ENCODE data around the gene ZG16B.

Gene ZG16B

GRCh38 chr16:2827374-2827791 is 2.7 kb upstream of the ZG16B start:
- TF ChIP-seq RARB (CRISPR knock-in tag; IDR thresholded peaks at IDR 0.05) (no peak), OSR1 (CRISPR knock-in tag; IDR thresholded peaks at IDR 0.05) (no peak)
- no peak for ATAC-seq

DNA sequence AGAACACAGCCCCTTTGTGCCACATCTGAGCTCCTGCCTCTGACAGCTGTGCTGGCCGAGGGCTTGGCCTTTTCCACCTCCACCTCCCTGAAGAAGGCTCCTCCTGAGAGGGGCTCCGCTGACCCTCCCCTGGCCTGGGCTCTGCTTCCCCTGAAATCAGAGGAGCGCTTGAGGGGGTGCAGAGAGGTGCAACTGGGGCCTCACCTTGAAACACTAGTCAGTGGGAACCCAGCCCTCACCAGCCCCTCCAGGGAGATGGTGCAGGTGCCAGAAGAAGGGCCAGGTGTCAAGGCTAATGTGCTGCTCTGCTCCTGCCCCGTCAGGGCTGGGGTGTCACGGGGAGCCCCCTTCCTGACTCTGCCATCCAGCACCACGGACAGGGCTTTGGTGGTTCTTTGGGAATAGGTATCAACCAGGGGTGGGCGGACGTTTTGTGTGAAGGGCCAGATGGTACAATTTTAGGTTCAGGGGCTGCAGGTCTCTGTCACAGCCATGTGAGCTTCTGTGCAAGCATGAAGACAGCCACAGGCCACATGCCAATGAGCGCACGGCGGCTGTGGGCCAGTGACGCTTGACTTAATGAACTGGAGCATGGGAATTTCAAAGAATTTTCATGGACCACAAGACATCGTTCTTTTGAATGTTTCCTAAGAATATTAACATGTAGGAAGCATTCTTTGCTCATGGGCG is 2.1 kb upstream of the ZG16B start:
- no peak for TF ChIP-seq TOX (CRISPR knock-in tag; IDR thresholded peaks at IDR 0.05; ENCODE audit: borderline replicate concordance)
- TF ChIP-seq, protein P1, sequence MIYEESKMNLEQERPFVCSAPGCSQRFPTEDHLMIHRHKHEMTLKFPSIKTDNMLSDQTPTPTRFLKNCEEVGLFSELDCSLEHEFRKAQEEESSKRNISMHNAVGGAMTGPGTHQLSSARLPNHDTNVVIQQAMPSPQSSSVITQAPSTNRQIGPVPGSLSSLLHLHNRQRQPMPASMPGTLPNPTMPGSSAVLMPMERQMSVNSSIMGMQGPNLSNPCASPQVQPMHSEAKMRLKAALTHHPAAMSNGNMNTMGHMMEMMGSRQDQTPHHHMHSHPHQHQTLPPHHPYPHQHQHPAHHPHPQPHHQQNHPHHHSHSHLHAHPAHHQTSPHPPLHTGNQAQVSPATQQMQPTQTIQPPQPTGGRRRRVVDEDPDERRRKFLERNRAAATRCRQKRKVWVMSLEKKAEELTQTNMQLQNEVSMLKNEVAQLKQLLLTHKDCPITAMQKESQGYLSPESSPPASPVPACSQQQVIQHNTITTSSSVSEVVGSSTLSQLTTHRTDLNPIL (CRISPR knock-in tag; IDR thresholded peaks at IDR 0.05; ENCODE audit: low read depth): no peak
- TF ChIP-seq, protein P2, sequence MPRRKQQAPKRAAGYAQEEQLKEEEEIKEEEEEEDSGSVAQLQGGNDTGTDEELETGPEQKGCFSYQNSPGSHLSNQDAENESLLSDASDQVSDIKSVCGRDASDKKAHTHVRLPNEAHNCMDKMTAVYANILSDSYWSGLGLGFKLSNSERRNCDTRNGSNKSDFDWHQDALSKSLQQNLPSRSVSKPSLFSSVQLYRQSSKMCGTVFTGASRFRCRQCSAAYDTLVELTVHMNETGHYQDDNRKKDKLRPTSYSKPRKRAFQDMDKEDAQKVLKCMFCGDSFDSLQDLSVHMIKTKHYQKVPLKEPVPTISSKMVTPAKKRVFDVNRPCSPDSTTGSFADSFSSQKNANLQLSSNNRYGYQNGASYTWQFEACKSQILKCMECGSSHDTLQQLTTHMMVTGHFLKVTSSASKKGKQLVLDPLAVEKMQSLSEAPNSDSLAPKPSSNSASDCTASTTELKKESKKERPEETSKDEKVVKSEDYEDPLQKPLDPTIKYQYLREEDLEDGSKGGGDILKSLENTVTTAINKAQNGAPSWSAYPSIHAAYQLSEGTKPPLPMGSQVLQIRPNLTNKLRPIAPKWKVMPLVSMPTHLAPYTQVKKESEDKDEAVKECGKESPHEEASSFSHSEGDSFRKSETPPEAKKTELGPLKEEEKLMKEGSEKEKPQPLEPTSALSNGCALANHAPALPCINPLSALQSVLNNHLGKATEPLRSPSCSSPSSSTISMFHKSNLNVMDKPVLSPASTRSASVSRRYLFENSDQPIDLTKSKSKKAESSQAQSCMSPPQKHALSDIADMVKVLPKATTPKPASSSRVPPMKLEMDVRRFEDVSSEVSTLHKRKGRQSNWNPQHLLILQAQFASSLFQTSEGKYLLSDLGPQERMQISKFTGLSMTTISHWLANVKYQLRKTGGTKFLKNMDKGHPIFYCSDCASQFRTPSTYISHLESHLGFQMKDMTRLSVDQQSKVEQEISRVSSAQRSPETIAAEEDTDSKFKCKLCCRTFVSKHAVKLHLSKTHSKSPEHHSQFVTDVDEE (CRISPR knock-in tag; IDR thresholded peaks at IDR 0.05): no peak
- no peak for TF ChIP-seq PATZ1 (CRISPR knock-in tag; IDR thresholded peaks at IDR 0.05; ENCODE audit: borderline replicate concordance)
- TF ChIP-seq PPARA (CRISPR knock-in tag; IDR thresholded peaks at IDR 0.05; ENCODE audit: borderline replicate concordance): no peak
- TF ChIP-seq ESRRG (CRISPR knock-in tag; IDR thresholded peaks at IDR 0.05): no peak
- TF ChIP-seq ARNTL (CRISPR knock-in tag; IDR thresholded peaks at IDR 0.05; ENCODE audit: borderline replicate concordance, low read depth): no peak
- no peak for TF ChIP-seq ISL1 (CRISPR knock-in tag; IDR thresholded peaks at IDR 0.05)
- no peak for TF ChIP-seq ZFP30 (CRISPR knock-in tag; IDR thresholded peaks at IDR 0.05)
- no peak for TF ChIP-seq GLIS3 (CRISPR knock-in tag; IDR thresholded peaks at IDR 0.05)
- no peak for TF ChIP-seq RARB (CRISPR knock-in tag; IDR thresholded peaks at IDR 0.05)
- TF ChIP-seq ZC3H10 (CRISPR knock-in tag; IDR thresholded peaks at IDR 0.05): no peak
- TF ChIP-seq ZFP3 (CRISPR knock-in tag; IDR thresholded peaks at IDR 0.05): no peak
- TF ChIP-seq ZNF70 (CRISPR knock-in tag; IDR thresholded peaks at IDR 0.05): no peak
- TF ChIP-seq, protein P3, sequence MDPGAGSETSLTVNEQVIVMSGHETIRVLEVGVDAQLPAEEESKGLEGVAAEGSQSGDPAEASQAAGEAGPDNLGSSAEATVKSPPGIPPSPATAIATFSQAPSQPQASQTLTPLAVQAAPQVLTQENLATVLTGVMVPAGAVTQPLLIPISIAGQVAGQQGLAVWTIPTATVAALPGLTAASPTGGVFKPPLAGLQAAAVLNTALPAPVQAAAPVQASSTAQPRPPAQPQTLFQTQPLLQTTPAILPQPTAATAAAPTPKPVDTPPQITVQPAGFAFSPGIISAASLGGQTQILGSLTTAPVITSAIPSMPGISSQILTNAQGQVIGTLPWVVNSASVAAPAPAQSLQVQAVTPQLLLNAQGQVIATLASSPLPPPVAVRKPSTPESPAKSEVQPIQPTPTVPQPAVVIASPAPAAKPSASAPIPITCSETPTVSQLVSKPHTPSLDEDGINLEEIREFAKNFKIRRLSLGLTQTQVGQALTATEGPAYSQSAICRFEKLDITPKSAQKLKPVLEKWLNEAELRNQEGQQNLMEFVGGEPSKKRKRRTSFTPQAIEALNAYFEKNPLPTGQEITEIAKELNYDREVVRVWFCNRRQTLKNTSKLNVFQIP (CRISPR knock-in tag; IDR thresholded peaks at IDR 0.05; ENCODE audit: borderline replicate concordance, low read depth): no peak
- no peak for ATAC-seq

GRCh38 chr16:2828521-2828840 is 1.6 kb upstream of the ZG16B start:
- ATAC-seq: no peak
- TF ChIP-seq RARB (CRISPR knock-in tag; IDR thresholded peaks at IDR 0.05) (no peak), OSR1 (CRISPR knock-in tag; IDR thresholded peaks at IDR 0.05) (no peak), PPARA (CRISPR knock-in tag; IDR thresholded peaks at IDR 0.05; ENCODE audit: borderline replicate concordance) (no peak), ARNTL (CRISPR knock-in tag; IDR thresholded peaks at IDR 0.05; ENCODE audit: borderline replicate concordance, low read depth) (no peak), TCF4 (CRISPR knock-in tag; IDR thresholded peaks at IDR 0.05; ENCODE audit: borderline replicate concordance) (no peak), ZFP3 (CRISPR knock-in tag; IDR thresholded peaks at IDR 0.05) (no peak), CSDC2 (CRISPR knock-in tag; IDR thresholded peaks at IDR 0.05) (no peak), PATZ1 (CRISPR knock-in tag; IDR thresholded peaks at IDR 0.05; ENCODE audit: borderline replicate concordance) (no peak), ESRRG (CRISPR knock-in tag; IDR thresholded peaks at IDR 0.05) (no peak), ZNF8 (CRISPR knock-in tag; IDR thresholded peaks at IDR 0.05) (no peak), ZNF565 (CRISPR knock-in tag; conservative IDR thresholded peaks at IDR 0.05; ENCODE audit: low read depth) (no peak)
- TF ChIP-seq, protein P3 (CRISPR knock-in tag; IDR thresholded peaks at IDR 0.05; ENCODE audit: borderline replicate concordance, low read depth): no peak
- TF ChIP-seq, protein P4, sequence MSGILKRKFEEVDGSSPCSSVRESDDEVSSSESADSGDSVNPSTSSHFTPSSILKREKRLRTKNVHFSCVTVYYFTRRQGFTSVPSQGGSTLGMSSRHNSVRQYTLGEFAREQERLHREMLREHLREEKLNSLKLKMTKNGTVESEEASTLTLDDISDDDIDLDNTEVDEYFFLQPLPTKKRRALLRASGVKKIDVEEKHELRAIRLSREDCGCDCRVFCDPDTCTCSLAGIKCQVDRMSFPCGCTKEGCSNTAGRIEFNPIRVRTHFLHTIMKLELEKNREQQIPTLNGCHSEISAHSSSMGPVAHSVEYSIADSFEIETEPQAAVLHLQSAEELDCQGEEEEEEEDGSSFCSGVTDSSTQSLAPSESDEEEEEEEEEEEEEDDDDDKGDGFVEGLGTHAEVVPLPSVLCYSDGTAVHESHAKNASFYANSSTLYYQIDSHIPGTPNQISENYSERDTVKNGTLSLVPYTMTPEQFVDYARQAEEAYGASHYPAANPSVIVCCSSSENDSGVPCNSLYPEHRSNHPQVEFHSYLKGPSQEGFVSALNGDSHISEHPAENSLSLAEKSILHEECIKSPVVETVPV (CRISPR knock-in tag; IDR thresholded peaks at IDR 0.05): no peak
- TF ChIP-seq, protein P1 (CRISPR knock-in tag; IDR thresholded peaks at IDR 0.05; ENCODE audit: low read depth): no peak

Data from SK-N-SH treated with all-trans-retinoic acid at 6 μM for 48 hours (cell line).